ENCODE data around the gene SLX4IP.

DNA sequence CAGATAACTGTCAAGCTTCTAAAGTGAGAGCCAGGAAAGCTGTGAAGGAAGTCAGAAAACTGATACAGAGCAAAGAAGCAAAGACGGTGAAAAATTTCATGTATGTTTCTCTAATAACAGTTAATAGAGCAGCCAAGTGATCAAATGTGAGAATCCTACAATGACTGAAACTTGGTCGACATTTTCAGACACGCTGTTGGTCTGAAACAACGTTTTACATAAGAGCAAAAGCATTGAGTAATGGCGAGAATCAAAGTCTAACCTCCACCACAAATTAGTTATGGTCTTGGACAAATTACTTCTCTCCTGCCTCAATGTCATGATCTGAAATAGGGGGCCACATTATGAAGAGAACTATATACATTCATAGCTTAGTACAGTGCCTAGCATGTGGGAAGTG, 4.4 kb upstream of the SLX4IP start:
- TF ChIP-seq CTCF (IDR thresholded peaks at IDR 0.05; ENCODE audit: low read depth, low read length): no peak
- no peak for TF ChIP-seq EZH2phosphoT487 (IDR thresholded peaks at IDR 0.05; ENCODE audit: low read depth)
